HT-29 (cell line): ENCODE data around the gene CARD18. TPM values are rescaled to one million over a fixed set of nuclear protein-coding genes. Genes with fewer than 3 reads are reported as not detected.
A peak's percentile ranks its signal among the peaks of the same experiment; 100 is the strongest.

Experiments used
- DNase-seq: peaks from one replicate; pipeline ENCODE4 v3.0.0-alpha.2; 2015; ENCODE audit warnings: low spot score
- total RNA-seq: library from RNA; depleted of rRNA; stranded (reverse); fragments of >200 nt; shearing (Covaris generic); gene quantifications from 2 replicates; pipeline ENCODE4 v1.2.3, GENCODE V29; 2014; rRNA removed

The CARD18 gene, protein sequence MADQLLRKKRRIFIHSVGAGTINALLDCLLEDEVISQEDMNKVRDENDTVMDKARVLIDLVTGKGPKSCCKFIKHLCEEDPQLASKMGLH
- not detected in 2 replicates for total RNA-seq

DNA sequence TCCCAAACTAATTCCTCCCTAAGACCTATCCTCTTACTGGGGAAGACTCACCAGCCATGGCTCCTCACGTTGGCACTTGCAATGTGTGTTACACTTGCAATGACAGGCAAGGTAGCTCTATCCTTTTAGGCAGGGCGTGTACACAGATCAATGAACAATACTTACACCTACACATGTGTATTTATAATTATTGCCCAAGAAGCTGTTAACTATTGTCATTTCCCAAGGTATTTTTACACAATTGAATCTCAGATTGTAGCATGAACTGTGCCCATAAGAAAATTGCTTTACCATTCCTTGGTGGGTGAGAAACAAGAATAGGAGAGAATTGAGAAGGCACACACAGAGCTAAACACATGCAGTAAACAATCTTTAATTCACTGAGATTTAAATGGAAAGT, at the start of gene CARD18:
CARD18 (minus strand) TSS at position 101 of the 400 bp plus-strand sequence; CDS start at position 58, 43 bp downstream.
- no peak for DNase-seq

DNA sequence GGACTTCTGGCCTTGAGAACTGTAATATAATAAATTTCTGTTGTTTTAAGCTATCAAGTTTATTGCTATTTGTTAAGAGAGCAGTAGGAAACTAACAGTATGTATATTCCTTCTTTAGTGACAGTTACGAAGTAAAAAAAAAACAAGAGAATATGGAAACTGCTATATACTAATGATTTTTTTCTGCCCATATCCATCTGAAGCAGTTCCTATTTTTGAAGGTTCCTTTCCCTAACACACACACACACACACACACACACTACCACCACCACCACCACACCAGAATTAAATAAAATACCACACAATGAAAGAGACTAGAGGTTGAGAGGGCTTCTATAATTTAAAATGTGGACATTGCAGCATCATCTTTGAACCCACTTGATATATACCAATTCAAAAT, 44.4 kb upstream of the CARD18 start:
- no peak for DNase-seq

DNA sequence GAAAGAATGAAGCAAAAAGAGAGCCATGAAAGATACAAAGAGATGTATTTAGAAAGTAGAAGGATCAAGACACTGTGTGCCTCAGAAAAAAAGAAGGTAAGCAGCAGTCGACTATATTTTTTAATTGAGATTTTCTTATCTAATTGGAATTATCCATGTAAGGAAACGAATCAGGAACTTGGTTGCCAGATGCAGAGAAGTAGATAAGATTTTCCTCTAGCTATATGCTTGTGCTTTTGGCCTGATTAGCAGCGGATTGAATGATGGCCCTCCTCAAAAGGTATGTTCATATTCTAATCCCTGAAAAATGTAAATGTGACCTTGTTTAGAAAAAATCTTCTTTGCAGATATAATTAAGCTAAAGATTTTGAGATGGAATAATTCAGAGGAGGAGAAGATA, 43.9 kb upstream of the CARD18 start:
- DNase-seq: no peak

DNA sequence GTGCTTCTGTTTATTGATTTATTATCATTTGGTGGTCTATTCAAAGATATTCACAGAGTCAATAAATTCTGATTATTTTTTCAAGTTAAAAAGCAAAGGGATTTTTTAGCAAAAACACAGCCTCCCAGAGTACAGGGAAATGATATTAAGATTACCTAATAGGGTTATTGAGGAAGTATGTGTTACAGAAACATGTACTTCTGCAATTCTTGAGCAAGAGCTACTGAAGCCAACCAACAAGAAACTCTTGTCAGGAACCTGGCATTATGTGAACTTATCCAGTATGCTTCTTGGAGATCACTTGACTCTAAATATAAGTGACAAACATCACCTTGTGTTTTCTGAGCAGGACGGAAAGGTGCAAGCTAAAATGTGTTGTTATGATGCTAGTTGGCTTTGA, 42.0 kb upstream of the CARD18 start:
- DNase-seq: no peak

DNA sequence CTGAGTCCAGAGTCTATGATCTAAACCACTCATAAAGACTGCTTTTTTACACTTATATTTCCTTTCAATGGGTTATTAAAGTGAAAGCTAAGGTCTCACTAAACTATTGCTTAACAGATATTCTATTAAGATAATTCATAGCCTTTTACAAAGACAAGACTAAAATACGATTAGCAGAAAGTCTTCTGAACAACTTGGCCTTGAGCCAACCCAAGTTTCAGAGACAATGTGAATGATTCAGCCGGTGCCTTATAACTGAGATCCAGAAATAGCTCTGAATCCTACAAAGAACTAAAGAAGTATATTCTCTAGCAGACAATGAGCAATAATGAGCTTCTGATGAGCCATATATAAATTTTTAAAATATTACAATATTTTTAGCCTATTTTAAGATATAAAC, 41.5 kb upstream of the CARD18 start:
- DNase-seq: peak; percentile 51

DNA sequence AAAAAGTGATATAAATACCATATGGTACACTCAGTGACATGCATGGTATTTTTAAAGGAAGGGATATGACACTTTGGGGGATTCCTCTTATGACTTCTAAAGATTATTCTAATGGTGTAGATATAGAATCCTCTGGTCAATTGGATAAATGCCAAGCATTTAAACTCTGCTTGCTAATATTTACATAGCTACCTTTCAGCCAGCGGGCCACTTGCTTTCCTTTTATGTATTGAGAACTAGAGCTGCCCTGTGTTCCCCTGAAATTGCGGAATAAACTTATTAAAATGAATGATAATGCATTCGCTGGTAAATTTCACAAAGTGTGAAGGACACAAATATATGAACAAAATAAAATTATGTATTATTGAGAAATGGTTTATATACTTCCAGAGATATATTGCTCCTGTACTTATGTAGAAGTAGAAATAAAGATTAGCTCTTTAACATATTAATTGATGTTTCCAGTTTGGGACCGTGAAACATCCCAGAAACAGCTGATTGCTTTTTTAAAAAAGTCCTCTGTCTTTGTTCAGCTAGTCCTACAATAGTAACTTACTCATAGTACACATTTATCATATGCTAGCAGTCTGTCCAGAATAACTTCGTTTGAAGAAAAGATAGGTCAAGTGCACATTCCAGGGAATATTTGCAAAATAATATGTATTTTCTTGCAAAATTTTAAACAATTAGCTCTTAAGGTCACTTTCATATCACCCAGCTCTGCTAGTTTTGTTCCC, 40.1 kb upstream of the CARD18 start:
- DNase-seq: peak; percentile 64

DNA sequence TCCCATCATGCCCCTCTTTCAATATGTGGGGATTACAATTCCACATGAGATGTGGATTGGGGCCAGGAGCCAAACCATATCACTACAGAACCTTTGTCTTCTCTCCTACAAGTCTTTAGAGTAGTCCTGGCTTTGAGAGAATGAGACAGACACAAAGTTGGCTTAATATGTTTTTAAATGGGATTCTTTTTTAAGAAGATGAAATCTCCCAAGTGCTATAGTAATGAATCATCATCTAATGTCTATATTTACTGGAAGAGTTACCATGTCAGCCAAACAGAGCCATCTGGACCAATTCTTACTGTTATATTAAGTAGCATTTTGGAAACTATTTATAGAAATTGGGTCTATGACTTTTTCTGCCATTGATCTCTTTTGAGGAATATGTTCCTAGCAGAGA, 38.1 kb upstream of the CARD18 start:
- DNase-seq: no peak

DNA sequence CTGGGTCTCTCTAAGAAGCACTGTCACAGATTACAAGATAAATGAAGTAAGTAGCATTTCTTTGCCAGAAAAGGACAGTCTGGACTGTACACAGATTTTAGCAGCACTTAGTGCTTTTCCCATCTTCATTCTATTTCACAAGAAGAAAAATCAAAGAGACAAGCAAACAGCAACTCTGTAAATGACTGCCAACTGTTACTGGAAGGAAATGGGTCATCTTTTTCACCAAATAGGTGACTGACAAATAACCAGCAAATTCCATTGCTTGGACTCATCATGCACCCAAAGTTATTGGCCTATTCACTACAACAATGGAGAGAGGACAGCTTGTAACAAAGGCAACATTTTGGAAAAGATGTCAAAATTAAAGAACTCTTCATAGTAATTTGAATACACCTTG, 28.9 kb upstream of the CARD18 start:
- no peak for DNase-seq

DNA sequence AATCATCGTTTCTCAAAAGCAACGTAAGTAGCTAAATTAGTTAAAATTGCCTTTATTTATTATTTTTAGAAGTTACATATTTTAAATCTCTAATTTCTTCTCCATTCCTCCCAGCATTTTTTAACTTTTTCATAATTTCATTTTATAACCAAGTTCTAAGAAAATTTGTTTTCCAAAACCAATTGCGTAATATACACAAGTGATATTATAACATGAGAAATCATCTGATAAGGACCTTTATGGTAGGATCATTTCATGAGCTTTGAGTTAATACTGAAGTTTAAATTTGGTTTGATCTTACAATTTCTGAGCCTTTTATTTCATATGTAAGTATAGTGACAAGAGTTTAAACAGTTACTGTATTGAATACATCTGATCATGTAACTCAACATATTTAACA, 27.7 kb upstream of the CARD18 start:
- DNase-seq: no peak

DNA sequence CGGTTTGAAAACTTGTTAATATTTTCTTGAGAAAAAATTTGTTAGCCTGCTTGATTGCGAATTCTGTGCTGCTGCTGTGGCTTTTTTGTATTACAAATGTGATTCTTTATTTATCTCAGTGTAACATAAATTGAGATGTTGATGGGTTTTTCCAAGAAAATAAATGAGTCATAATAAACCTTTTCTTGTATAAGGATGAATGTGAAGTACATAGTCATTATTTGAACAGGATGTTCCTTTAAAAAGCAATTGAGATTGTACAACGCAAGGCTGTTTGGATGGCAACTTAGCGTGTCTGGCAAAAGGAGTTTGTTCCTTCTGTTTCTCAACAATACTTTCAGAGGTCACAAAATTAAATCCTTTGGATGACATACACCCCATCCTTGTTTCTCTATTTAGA, 24.6 kb upstream of the CARD18 start:
- no peak for DNase-seq

DNA sequence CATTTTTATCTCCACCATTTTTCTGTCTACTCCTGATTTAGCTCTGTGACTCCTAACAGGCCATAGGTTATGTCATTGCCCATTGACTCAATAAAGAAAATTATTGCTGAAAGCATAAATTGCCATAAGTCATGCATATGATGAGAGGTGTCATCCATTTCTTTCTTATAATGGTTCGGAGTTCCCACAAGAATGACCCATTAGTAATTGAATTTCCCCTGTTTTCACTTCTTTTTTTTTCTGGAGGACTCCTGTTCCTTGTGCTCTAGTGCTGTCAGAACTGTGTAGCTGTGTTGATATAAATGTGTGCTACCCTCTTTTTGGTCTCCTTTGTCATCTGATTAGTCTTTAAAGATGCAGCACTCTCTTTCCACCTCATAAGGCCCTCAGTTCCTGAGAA, 22.9 kb upstream of the CARD18 start:
- DNase-seq: no peak

DNA sequence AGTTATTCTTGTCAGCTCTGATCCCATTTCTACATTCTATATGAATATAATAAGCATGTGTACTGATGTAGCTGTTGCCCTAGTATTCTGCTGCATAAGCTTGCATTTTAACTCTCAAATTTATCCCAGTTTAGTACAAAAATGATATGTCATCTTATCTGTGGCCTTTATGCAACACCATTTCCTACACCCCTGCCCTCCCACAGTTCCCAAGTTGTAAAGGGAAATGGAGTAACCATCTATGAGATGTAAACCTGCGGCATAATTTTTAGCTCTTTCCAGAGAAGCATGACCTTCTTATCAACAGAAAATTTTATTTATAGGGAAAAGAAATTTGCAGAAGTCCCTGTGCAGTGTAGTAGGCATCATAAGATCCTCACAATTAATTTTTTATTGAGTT, 18.9 kb upstream of the CARD18 start:
- no peak for DNase-seq

DNA sequence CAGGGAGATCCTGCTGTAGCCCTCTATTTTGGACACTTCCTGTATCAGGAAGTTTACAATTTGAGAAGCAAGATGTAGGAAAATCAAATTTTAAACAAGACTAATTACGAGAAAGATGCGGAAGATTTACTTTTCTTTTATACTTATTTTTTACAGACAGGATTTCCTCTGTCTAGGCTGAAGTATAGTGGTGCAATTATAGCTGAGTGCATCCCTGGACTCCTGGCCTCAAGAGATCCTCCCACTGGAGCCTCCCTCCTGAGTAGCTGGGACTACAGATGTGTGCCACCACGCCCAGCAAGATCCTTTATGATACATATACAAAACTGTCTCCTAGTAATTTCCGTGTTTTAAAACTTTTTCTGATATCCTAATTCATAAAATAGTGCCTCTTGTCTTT, 17.2 kb upstream of the CARD18 start:
- no peak for DNase-seq

DNA sequence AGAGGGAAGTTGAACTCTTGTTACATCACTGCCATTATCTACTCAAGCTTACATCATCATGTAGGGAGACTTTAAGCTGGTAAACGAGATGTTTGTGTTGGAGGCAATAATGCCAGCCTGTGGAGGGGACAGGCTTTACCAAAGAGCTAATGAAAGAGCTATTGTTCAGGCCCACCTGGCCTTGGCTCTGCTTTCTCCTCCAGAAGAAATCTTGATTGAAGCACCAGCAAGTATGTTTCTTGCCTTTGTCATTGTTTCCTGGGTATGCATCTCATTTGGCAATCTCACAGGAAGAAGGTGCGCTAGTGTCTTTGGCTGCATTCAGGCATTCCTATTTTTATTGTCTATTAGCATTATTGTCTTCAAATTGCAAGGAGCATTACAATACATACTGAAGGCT, 16.7 kb upstream of the CARD18 start:
- no peak for DNase-seq

DNA sequence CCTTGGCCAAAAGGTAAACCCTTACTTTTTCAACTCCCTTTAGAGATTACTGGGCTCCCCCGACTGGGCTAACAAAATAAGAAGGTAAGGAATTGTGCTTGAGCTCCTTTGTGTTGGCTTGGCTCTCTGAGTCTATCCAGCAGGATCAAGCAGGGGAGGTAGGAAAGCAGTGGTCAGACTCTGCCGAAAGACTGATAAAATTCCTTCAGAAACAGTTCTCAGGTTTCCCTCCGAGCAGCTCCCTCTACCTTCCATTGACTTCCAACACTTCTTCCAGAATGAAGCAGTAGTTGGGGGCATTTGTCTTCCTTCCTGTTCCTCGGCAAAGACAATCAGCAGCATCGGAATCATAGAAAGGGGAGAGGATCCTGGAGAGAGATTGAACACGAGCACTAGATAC, 16.1 kb upstream of the CARD18 start:
- no peak for DNase-seq

DNA sequence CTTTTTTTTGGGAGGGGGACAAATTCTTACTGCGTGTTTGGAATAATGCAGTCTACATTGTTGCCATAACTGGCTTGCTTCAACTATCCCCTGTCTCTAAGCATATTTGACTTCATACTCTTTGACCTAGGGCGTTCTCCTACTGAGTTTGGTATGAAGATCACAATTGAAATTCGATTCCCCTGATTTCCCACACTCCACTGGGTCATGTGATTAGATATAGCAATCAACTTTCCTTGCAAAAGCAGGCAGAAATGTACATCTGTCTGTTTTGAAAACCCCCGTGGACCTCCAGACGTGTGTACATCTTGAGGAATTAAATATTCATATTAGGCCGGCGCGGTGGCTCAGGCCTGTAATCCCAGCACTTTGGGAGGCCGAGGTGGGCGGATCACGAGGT, 13.8 kb upstream of the CARD18 start:
- no peak for DNase-seq

DNA sequence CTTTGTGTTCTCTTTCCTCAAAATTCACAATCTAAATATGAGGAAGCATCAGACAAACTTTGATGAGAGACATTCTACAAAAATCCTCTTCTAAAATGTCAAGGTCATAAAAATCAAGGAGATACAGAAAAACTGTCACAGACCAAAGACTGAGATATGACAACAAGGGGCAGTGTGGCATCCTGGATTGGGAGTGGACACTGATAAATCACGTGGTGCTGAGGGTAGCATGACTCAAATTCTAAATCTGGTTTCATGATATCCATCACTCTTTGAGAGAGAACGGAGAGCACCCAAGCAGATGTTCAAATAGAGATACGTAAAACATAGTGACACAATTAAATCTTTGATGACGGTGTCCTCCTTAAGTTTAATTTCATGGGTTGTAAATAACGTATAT, 13.0 kb upstream of the CARD18 start:
- DNase-seq: no peak

DNA sequence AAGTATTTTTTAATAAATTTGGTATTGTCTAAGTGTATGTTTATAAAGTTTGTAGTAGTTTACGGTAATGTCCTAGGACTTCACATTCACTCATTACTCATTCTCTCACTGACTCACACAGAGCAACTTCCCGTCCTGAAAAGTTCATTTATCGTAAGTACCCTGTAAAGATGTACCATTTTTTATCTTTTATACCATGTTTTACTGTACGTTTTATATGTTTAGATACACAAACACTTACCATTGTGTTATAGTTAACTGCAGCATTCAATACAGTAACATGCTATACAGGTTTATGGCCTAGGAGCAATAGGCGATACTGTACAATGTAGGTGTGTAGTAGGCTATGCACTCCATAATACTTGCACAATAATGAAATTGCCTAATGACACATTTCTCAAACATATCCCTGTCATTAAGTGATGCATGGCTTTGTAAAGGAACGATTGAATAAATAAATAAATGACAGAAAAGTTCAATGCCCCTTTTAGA, 12.5 kb upstream of the CARD18 start:
- DNase-seq: no peak

DNA sequence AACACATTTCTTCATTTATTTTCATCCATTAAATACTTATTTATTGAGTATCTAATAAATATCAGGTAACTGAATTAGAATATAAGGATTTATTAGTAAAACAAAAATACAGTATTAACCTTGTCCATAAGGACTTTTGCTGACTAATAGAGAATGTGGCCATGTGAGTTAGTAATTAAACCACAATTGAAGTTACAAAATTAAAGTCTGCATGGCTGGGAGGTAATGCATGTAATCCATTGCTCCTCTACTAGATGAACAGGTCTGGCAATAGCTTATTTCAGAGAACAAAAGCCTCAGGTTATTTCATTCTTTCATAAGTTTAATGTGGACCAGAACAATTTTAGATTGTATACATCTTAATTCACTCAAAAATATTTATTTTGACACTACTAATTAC, 9.9 kb upstream of the CARD18 start:
- DNase-seq: no peak

DNA sequence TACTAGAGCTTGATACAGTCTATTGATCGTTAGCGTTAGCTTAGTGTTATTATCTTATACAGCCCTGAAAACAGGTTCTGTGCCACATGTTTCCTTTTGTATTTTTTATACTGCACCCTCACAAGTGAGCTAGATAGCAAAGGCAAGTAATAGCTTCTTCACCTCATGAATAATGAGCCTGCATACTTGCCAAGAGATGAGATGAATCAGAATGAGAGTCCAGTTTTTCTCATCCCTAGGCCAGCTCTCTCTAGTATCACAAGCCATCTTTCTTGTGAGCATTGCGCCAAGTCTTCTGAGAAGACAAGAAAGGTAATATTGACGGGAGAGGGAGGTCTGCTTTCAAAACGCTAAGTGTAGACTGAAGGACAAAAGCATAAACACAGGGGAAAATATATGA, 8.7 kb upstream of the CARD18 start:
- DNase-seq: no peak

DNA sequence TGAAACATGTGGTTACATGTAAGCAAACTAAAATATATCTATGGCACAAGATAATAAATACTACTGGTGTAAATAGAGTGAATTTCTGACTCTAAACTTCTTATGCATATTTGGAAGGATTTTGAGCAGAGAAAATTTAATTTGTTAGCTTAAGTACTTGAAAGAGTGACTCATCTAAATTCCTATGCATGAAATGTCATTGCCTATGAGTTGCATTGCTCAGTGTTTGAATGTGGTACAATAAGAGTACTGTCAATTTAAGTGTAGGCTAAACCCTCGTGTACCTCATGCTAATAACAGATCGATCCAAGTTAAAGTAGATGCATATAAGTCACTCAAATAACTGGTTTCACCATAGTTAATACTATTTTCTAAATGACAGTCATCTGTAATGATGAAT, 5.3 kb upstream of the CARD18 start:
- DNase-seq: peak; percentile 40

DNA sequence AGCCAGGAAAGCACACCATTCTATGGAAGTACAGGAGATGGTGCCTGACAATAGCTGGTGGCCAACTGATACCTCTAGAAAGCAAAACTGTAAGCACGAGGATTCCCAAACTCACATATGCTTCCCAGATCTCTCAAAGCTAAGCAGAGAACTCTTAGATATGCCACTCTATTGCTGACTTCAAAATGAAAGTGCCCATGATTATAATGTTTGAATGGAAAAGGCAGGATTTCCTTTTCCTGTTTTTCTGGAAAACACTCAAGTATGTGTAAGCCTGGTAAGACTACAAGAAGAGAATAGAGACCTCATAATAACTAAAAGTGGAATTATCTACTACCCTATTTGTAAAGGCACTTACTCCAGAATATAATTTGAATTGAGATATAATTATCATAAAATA, 2.6 kb upstream of the CARD18 start:
- DNase-seq: no peak

DNA sequence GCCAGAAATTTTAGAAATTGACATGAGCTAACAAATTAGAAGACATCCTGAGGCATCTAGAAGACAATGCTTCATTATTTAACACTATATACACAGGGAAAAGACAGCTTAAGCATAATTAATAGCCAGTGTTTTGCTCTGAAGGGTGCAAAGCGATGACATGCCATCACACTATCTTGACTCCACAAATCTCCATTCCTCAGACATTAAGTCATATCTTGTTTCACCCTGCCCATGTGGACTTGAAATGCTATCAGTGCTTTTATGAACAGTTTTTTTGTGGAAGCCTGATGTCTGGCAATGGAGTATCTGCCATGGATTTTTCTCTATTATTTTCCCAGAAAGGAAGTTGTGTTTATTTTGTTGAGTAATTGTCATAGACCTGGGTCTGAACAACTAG, 2.3 kb downstream of the CARD18 start:
- DNase-seq: no peak

DNA sequence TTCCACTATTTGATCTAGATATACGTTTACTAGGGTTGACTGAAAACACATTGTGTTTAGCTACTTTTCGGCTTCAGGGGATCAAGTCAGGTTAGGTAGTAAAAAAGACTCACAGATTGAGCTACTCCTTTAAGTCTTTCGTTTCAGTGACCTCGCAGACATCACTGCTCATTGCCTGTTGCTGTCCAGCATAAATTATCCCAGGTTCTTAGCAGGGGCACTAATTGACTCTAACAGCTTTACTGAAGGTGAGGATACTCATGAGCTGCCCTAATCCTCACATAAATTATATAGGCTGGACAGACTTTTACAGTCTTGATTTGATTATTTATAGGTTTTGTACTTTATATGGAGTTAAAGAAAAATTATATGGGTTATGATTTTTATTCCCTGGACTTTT, 3.7 kb downstream of the CARD18 start:
- no peak for DNase-seq
